ACHN (cell line): ENCODE measurements around the gene FAF1.

Experiments
- DNase-seq: peaks from one replicate; pipeline ENCODE4 v3.0.0-alpha.2; 2015
- in situ Hi-C: cut with HindIII; loops from 2 replicates; pipeline ENCODE4 v1.10.0; 2017; ENCODE audit warnings: low sequenced_read_pairs, low pct_ligation_motif_present, low pct_unique_long_range_greater_than_20kb

The FAF1 gene

DNA sequence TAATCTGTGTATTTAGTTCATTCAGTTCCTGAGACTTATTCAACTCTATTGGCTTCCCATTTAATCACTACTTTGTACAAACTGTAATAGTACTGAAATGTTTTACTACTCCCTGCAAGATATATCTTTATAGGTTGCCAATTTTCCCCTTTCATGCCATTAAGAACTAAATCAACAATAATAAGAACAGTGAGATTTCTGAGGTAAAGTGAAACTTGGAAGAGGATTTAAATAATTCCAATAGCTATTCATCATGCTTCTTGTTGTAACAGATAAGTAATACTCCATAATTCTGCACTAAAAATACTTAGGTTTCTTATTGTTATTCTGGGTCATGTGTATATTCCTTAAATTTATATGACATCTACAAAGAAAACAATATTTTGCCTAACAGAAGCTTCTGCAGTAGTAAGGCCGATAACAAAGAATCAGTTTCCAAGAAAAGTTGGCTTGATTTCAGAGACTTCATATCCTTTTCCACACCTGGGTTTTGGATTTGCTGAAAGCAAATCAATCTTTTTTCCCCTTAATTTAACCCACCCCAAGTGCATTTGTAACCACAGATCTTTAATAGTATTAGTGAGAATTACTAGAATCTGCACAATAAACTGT is 258.3 kb downstream of the FAF1 start:
- in situ Hi-C loops: no loop called here
- DNase-seq: no peak

DNA sequence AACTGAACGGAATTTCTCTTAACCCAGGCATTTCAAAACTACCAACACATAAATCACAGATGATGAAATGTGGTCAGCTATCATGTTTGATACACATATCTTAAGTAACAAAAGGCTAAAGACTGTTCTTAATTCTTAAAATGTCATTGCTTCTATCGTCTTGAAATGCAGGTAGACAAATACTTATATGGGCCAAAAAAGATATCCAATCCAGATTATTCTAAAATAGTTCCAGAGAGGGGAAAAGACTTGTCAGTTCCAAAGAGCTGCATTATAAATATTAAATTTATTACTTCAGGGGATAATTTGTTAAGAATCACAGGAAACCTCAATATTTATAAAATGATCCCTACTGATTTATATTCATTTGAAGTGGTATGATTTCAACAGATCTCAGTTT is 259.4 kb downstream of the FAF1 start:
- in situ Hi-C loops: no loop called here
- DNase-seq: no peak

DNA sequence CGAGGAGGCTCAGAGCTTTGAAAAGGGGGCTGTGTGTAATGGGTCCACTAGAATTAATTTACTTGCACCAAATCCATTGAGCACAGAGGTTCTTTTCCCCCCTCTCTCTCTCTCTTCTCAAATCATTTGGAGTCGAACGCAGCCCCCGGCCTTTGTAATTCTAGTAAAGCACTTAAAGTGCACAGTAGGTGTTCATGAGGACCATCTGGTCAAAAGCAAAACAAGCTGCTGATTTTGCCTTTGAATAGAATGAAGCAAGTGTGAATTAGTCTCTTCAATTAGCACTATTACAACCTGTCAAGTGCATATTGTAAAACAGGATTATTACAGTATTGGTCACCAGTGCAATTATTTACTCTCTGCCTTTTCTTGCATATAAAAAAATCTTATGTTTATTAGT is 259.9 kb downstream of the FAF1 start:
- DNase-seq: no peak
- in situ Hi-C loops: no loop called here

DNA sequence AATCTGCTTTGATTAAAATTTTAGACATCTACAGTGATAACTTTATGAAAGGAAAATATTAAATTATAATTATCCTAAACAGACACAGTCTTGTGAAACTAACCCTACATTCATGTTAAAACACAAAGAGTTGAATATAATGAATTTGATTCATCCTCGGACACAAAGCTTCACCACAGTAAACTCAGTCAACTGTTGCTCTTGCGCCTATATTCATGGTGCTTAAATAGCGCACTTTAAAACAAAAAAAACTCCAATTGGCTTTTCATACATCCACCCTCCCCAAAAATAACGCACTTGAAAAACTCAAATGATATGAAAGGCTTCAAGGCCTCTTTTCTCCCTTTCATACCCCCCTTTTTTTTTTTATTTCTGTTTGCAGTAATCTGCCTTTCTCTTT is 260.3 kb downstream of the FAF1 start:
- in situ Hi-C loops: no loop called here

DNA sequence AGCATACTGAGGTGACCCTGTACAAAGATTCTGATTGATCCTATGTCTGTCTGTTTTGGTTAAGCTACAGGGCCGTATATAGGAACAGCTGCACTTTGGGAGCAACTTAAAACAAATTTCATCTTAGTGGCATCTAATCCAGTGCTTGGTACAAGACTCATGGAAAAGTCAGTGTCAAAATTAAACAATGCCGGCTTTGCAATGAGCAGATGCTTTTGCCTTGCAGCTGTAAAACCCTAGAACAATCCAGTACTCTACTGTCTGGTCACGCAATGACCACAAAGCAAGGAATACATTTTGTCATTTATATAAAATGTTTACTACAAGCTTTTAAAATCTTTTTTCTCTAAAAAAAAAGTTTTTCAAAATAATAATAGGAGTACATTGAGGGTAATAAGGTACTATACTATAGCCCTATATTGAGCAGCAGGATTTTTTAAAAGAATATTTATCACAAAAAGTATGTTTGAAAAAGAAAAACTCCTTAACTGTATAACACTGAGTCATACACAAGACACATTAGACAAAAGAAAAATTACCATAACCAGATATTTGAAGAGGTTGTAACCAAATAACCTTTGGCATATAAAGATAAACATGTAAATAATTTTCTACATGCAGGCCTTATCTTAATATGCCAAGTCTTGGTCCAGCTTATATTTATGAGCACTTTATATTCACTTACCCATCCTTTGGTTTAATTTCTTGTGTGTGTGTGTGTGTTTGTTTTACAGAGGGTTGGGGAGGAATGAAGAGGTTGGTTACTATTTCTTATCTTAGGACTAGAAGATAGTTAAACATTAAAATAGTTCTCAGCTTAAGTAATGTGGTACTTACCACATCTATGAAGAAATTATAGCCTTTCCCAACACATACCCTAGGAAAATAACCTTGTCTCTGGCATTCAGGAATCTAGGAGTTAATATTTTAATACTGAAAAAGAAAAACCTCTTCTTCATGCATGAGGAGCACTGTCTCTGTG is 262.3 kb downstream of the FAF1 start:
- in situ Hi-C loops: no loop called here
- no peak for DNase-seq

More for the DNA sequence above, 260.3 kb downstream of the FAF1 start:
- DNase-seq: no peak

DNA sequence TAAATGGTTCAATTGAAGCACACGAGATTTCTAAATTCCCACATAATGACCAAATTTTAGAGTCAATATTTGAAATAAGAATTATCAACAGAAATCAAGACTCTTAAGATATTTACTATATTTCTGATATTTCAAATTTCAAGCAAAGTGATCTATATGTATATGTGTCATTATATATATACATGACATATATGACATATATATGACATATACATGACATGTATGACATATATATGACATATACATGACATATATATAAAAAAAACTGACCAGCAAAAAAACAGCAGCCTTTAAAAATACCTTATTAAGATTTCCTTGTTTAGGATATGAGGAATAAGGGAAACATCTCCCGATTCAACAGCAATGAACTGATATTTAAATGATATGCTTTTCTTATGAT is 266.2 kb downstream of the FAF1 start:
- in situ Hi-C loops: no loop called here
- no peak for DNase-seq

DNA sequence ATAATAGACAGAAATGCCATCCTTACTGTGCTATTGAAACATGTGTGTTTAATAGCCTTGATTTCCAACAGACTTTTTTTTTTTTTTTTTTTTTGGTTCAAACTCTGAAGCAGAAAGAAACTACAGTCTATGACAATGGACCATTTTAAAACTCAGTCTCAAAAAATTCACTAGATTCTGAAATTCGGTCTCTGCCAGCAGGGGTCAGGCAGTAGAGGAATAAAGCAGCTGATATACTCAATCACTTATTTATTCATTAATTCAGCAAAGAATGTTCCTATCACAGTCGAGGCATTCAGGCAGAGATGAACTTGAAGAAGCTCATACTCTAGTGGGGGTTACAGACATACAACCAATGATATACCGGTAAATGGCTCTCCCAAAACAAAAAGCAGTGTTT is 275.9 kb downstream of the FAF1 start:
- in situ Hi-C loops: no loop called here
- no peak for DNase-seq

DNA sequence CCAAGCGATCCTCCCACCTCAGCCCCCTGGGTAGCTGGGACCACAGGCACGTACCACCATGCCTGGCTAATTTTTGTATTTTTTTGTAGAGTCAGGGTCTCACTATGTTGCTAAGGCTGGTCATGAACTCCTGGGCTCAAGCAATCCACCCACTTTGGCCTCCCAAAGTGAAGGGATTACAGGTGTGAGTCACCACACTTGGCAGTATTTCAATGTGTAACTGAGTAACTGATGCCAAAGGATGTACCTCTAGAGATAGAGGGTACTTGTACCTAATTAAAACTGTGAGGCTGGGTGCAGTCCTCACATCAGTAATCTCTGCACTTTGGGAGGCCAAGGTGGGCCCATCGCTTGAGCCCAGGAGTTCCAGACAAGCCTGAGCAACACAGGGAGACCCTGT is 278.1 kb downstream of the FAF1 start:
- in situ Hi-C loops: no loop called here
- DNase-seq: no peak

DNA sequence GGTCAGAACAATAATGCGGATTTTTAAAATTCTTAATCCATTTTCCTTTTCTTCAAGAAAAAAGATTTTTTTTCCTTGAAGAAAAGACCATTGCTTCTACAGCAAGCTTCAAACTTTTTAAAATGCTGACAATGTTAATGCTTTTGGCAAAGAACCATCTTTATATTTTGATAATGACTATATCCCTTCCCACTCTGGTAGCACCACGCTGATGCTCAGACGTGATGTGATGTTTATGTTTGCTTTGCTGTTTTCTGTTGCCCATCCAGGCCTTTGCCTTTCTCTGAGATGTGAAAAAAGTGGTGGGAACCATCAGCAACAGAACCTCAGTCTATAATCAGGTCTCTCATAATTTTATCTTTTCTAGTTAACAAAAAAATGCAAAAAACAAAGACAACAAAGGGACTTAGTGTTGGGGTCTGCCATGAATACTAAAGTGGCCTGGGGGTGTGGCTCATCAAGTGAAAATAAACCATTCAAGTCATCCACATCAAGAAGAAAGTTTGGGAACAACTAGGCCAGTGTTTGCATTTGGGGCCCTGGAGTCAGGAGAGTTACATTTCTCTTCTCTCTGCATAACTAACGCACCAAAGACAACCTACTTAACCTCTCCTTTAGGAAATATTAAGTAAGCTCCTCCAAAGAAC is 292.2 kb downstream of the FAF1 start:
- in situ Hi-C loops: no loop called here
- no peak for DNase-seq

DNA sequence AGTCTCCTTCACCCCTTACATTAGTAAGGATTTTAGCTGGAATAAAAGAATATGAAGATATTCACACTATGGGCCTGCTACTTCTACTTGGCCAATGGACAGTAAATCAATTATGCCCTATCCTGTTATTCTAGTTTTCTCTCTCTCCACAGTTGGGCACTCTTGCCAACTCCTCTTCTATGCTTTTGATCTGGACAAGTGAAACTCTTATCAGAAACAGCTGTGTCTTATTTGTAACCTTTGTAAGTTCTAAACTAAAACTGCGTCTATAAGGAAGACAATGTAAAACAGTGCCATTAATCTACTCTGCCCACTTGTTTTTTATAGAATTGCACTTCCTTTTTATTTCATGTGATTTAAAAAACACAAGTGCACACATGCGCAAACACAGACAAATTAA is 292.8 kb downstream of the FAF1 start:
- in situ Hi-C loops: no loop called here
- DNase-seq: no peak

DNA sequence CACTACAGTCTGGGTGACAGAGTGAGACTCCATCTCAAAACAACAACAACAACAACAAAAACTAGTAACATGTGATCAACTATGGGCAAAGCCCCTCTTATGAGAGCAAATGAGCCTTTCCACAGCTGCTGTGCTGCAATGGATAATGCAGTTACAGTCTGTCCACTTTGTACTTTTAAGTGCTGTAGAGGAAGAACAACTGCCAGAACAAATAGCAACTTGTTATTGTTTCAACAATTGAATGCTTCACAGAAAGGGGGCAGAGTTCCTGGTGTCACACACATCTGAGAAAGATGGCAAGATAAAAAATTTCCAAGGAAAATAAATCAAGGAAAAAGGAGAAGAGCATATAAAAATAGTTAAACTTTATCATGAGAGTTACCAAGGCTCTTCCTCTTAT is 293.2 kb downstream of the FAF1 start:
- in situ Hi-C loops: no loop called here

DNA sequence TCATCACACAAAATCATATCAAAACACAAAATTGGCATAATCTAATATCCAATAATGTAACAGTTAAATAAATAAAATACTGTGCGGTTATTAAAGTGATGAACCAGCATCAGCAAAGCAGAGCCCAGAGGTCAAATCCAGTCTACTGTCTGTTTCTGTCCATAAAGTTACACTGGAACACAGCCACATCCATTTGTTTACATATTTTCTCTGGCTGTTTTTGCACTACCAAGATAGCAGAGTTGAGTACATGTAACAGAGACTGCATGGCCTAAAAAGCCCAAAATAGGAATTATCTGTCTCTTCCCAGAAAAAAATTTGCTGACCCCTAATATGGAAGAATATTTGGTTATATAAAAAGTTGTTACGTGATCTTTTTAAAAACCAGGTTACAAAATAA is 294.7 kb downstream of the FAF1 start:
- DNase-seq: no peak
- in situ Hi-C loops: no loop called here

More for the DNA sequence above, 293.2 kb downstream of the FAF1 start:
- no peak for DNase-seq

DNA sequence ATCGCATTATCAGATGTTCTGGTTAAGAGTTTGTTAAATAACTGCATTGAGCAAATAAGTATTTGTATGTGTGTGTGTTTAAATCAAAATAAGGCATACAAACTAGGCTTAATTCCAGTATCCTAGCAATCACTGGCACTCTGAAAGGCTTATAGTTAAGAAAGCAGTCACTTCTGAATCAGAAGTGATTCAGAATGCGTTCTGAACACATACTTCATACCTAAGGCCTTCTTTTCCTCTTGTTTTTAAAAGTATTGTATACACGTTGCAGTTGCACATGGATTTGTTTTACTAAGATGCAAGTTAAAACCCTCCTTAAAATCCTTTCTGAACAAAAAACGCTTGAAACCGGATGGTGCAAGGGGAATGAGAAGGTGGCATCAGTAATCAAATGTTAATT is 298.4 kb downstream of the FAF1 start:
- no peak for DNase-seq
- in situ Hi-C loops: no loop called here

DNA sequence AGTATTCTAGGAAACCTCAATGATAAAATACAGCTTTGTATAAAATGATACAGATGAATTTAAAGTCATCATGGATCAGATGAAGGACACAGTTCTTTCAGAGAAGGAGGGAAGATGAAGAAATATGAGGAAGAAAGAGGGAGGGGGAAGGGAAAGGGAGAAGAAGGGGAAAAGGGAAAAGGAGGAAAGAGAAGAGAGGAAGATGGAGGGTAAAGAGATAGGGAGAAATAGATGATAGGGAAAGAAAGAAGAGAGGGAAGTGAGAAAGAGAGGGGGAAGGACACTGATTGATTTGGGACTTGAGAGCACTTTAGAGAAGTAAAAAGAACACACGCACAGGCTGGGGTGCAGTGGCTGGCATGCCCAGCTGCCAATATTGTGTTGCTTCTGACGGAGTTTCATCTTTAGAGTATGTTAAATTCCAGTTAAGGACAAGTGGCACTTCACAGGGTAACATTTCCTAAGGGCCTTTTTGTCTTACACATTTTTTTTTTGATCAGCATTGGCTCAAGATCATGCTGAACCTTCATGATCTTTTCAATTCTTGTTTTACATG is 300.9 kb downstream of the FAF1 start:
- in situ Hi-C loops: no loop called here

DNA sequence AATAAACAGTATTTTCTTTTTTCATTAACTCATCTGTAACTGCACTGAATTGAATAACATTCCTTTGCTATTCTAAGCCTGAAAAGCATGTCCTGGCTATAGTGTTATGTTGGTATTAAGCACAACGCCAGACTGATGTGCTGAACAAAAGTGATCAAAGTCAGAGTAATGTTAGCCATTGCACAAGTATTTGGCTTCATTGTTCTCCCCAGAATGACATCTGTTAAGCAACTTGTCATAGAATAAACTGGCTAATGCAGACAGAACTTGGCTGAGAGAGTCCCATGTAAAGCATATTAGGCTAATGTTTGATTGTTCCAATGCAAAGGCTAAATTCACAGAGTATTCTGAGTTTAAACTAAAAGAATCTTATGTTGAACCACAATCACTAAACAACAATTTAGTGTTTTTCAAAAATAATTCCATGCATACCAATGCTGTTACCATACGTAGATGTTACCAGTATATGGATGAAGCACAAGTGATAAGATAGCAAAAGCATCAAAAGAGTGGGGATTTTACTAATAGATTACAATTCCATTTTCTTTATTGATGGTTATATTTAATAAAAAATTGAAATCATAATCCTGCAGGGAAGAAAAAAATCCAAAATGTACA is 301.5 kb downstream of the FAF1 start:
- DNase-seq: no peak
- in situ Hi-C loops: no loop called here

More for the DNA sequence above, 300.9 kb downstream of the FAF1 start:
- DNase-seq: no peak

DNA sequence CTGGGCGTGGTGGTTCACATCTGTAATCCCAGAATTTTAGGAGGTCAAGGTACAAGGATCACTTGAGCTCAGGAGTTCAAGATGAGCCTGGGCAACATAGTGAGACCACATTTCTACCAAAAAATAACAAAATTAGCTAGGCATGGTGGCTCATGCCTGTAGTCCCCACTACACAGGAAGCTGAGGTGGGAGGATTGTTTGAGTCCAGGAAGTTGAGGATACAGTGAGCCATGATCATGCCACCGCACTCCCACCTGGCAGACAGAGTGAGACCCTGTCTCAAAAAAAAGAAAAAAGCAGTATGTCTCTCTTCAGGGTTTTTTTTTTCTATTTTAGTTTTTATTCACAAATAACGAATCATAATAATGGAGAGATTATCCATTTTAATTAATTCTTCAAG is 303.1 kb downstream of the FAF1 start:
- in situ Hi-C loops: no loop called here
- DNase-seq: no peak

DNA sequence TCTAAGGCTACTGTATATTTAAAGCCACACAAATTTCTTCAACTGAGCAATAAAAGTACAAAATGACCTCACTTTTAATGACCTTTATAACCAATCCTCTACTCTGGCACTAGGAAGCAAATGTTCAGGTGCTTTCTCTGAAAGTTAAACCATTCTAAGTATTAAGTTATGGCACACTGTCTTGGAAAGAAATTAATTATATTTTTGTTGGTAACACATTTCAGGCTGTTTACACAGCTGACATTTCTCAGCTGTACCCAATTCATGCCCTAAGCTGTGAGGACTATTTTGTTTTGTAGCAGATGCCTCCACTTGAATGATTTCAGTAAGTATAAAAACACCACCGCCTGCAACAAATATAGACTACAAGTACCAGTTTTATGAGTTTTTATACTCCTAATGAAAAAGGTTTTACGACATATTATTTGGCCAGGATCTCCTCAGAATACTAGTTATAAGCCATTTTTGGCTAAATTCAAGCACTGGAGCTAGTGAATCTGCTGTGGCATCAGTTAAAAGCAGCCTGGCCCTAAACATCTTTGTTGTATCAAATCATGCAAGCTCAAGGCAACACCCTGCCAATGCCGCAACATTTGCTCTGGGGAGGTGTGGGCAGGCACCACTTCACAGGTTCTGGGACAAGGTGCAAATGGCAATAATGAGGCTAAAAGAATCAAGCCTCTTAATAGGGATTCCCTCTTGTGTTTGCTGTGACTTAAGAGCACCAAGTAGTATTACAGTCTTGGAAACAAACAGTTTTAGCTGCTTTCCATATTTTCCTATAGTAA is 308.4 kb downstream of the FAF1 start:
- in situ Hi-C loops: no loop called here
- no peak for DNase-seq

DNA sequence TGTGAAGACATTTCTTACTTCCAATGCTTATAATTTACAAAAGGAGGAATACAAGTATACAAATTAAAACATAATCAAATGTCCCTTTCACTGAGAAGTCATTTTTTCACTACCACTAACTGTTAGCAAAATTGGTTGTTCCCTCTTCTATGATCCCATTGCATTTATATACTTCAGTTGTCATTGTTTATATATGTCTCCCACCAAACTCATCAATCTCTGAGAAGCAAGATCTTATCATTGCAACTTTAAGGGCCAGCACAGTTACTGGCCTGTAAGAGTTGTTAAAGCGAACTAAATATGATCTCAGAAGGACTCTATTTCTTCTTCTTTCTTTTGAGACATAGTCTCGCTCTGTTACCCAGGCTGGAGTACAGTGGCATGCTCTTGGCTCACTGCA is 313.5 kb downstream of the FAF1 start:
- DNase-seq: no peak
- in situ Hi-C loops: no loop called here
